Peyer's patch (tissue), 4 donors: Measurements from ENCODE around the gene RTN4.

ENCODE experiments used
- POLR2A ChIP-seq, 2 donors: fragments of 450-650 bp; IDR thresholded peaks; one replicate each; pipeline ENCODE4 v1.5.1; 2017; ENCODE audit warnings: antibody characterized with exemption in 2 of 2, mild to moderate bottlenecking in 2 of 2, moderate library complexity in 2 of 2
- TF ChIP-seq, protein P1 (sequence below), 6 experiments: fragments of 450-650 bp in 4 of 6; fragments of 200-600 bp in 2 of 6; sonication (generic) in 1 of 6; IDR thresholded peaks; one replicate each; pipeline ENCODE4 v1.5.1; 2017 to 2019; ENCODE audit warnings: antibody characterized with exemption in 6 of 6, mild to moderate bottlenecking in 3 of 6, moderate library complexity in 1 of 6

GRCh38 chr2:55078956-55079355, 28.7 kb upstream of the RTN4 start:
- TF ChIP-seq, protein P1, sequence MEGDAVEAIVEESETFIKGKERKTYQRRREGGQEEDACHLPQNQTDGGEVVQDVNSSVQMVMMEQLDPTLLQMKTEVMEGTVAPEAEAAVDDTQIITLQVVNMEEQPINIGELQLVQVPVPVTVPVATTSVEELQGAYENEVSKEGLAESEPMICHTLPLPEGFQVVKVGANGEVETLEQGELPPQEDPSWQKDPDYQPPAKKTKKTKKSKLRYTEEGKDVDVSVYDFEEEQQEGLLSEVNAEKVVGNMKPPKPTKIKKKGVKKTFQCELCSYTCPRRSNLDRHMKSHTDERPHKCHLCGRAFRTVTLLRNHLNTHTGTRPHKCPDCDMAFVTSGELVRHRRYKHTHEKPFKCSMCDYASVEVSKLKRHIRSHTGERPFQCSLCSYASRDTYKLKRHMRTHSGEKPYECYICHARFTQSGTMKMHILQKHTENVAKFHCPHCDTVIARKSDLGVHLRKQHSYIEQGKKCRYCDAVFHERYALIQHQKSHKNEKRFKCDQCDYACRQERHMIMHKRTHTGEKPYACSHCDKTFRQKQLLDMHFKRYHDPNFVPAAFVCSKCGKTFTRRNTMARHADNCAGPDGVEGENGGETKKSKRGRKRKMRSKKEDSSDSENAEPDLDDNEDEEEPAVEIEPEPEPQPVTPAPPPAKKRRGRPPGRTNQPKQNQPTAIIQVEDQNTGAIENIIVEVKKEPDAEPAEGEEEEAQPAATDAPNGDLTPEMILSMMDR (IDR thresholded peaks at IDR 0.05): no peak
- no peak for TF ChIP-seq POLR2A (IDR thresholded peaks at IDR 0.05)
